ENCODE measurements around the gene POLR2H. TPM values are rescaled to one million over a fixed set of nuclear protein-coding genes. Genes with fewer than 3 reads are reported as not detected.

Gene POLR2H
- total and polyA plus RNA-seq, 4 donors = 46.4 to 139 (median 82.4) TPM

GRCh38 chr3:184383033-184383740 is 21.7 kb downstream of the POLR2H start:
- H3K4me1 ChIP-seq (ENCODE audit: control insufficient read depth in 5 of 5, insufficient read depth in 5 of 5, low read length in 5 of 5) = peaks cover 0 to 29% (median 2%) of the 10 kb centered on the region in 5 donors
- WGBS, 2 donors = 93 to 95% methylated on average over 15 of the region's 15 CpGs
- no peaks in the 10 kb centered on the region for H3K36me3 ChIP-seq (ENCODE audit: control insufficient read depth in 4 of 4, insufficient read depth in 4 of 4, low read length in 4 of 4)
- H3K9me3 ChIP-seq (ENCODE audit: control insufficient read depth in 4 of 4, insufficient read depth in 3 of 4, low read length in 3 of 4) = peaks cover 0 to 5% (median 0%) of the 10 kb centered on the region in 4 donors
- peaks cover 3 to 19% (median 5%) of the 10 kb centered on the region in 3 donors for H3K27me3 ChIP-seq (ENCODE audit: control insufficient read depth in 3 of 3, insufficient read depth in 3 of 3, low read length in 2 of 3)
- TF ChIP-seq CTCF (IDR thresholded peaks at IDR 0.05; ENCODE audit: control extremely low read depth, extremely low read depth) = no peak
- no peak for DNase-seq
- no peak for ATAC-seq (ENCODE audit: insufficient read depth, low FRiP score)
- no peak overlapping the region for H3K9ac ChIP-seq (ENCODE audit: insufficient read depth in 1 of 2, low read length in 2 of 2)
- no peak overlapping the region for H3K27ac ChIP-seq (ENCODE audit: low read depth in 1 of 2, low read length in 1 of 2)
- H3K4me3 ChIP-seq = no peak overlapping the region

GRCh38 chr3:184384342-184384741 is 22.8 kb downstream of the POLR2H start:
- WGBS, 2 donors = 81 to 84% methylated on average over 9 of the region's 9 CpGs
- Histone ChIP-seq H3K9ac (ENCODE audit: insufficient read depth in 1 of 2, low read length in 2 of 2) (no peak overlapping the region), H3K27me3 (ENCODE audit: control insufficient read depth in 3 of 3, insufficient read depth in 3 of 3, low read length in 2 of 3) (peaks cover 3 to 16% (median 5%) of the 10 kb centered on the region in 3 donors), H3K4me3 (no peak overlapping the region), H3K4me1 (ENCODE audit: control insufficient read depth in 5 of 5, insufficient read depth in 5 of 5, low read length in 5 of 5) (peaks cover 0 to 18% (median 2%) of the 10 kb centered on the region in 5 donors), H3K36me3 (ENCODE audit: control insufficient read depth in 4 of 4, insufficient read depth in 4 of 4, low read length in 4 of 4) (no peaks in the 10 kb centered on the region), H3K9me3 (ENCODE audit: control insufficient read depth in 4 of 4, insufficient read depth in 3 of 4, low read length in 3 of 4) (peaks cover 0 to 6% (median 0%) of the 10 kb centered on the region in 4 donors), H3K27ac (ENCODE audit: low read depth in 1 of 2, low read length in 1 of 2) (no peak overlapping the region)
- DNase-seq (no peak), ATAC-seq (ENCODE audit: insufficient read depth, low FRiP score) (no peak)
- TF ChIP-seq CTCF (IDR thresholded peaks at IDR 0.05; ENCODE audit: control extremely low read depth, extremely low read depth) = no peak

GRCh38 chr3:184384856-184385422 is 23.4 kb downstream of the POLR2H start:
- H3K4me1 ChIP-seq (ENCODE audit: control insufficient read depth in 5 of 5, insufficient read depth in 5 of 5, low read length in 5 of 5) = peaks cover 0 to 16% (median 2%) of the 10 kb centered on the region in 5 donors

More at GRCh38 chr3:184384856-184385422, 23.4 kb downstream of the POLR2H start:
- WGBS, 2 donors = 92 to 95% methylated on average over 8 of the region's 8 CpGs
- H3K9ac ChIP-seq (ENCODE audit: insufficient read depth in 1 of 2, low read length in 2 of 2) = no peak overlapping the region
- H3K27me3 ChIP-seq (ENCODE audit: control insufficient read depth in 3 of 3, insufficient read depth in 3 of 3, low read length in 2 of 3) = peaks cover 3 to 15% (median 5%) of the 10 kb centered on the region in 3 donors
- no peak overlapping the region for H3K4me3 ChIP-seq
- no peak for ATAC-seq (ENCODE audit: insufficient read depth, low FRiP score)
- no peak for DNase-seq
- no peak overlapping the region for H3K27ac ChIP-seq (ENCODE audit: low read depth in 1 of 2, low read length in 1 of 2)
- peaks cover 0 to 6% (median 0%) of the 10 kb centered on the region in 4 donors for H3K9me3 ChIP-seq (ENCODE audit: control insufficient read depth in 4 of 4, insufficient read depth in 3 of 4, low read length in 3 of 4)
- no peaks in the 10 kb centered on the region for H3K36me3 ChIP-seq (ENCODE audit: control insufficient read depth in 4 of 4, insufficient read depth in 4 of 4, low read length in 4 of 4)
- TF ChIP-seq CTCF (IDR thresholded peaks at IDR 0.05; ENCODE audit: control extremely low read depth, extremely low read depth) = no peak
